HG03280 (cell line): ENCODE results near the gene STARD10.

Experiments used
- ATAC-seq: cut with Tn5 transposase; IDR thresholded peaks from one replicate; pipeline ENCODE4 v1.9.1; 2021; ENCODE audit warnings: mild to moderate bottlenecking, moderate library complexity; ENCODE audit not compliant: unreplicated experiment

Gene STARD10

DNA sequence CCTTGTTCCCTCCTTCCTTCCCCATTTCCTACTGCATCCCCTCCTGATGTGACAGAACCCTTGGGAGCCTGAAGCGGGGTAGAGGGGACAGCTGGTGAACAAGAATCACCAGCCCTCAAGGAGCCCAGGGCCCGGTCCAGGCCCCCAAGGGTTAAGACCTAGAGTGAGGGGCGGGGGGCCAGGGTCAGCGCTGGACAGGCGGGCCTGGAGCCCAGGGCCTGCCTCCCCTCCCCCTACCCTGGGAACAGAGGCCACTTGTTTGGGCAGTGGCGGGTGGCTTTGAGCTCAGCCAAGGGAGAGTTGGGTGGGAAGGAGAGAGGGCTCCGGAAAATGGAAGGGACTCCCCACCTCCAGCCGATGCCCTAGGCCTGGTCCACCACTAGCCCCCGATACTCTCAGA, 43.8 kb downstream of the STARD10 start:
- ATAC-seq, result no peak

- no peak for ATAC-seq
Measured at GRCh38 chr11:72747289-72747855, 46.5 kb downstream of the STARD10 start.

GRCh38 chr11:72746821-72747220, 47.0 kb downstream of the STARD10 start:
- no peak for ATAC-seq

- no peak for ATAC-seq
Measured at GRCh38 chr11:72745925-72746550, 47.8 kb downstream of the STARD10 start.

DNA sequence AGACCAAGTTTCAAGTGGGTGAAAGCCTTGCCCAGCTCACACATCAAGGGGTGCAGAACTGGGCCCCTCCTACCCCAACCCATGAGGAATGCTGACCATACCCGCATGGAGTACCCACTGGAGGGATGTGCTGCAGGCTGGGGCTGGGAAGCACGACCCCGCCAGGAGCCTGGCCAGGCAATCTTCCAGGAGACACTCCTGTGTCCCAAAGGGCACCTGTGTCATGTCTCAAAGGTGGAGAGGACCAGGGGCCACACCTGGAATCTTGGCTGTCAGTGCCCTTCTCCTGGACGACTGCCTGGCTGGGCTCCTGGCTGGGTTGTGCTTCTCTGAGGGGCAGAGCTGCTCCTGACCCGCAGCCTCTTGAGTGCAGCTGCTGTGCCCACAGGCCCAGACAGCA, 48.3 kb downstream of the STARD10 start:
- ATAC-seq, result no peak

DNA sequence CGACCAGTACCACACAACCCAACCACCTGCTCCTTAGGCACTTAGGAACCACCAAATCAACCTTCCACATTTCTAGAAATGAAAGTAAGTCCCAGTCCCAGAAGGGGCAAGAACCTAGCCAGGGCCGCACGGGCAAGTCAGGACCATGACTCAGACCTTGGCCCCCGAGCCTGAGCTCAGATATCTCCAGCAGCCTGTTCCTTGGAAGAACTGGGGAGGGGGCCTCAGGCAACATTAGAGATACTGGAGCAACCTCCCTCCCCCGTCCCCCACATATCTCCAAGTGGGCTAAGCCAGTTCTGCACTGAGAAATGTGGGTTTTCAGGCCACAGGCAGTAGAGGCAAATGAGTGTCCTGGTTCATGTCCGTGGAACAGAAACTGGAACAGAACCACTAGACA, 49.4 kb downstream of the STARD10 start:
- ATAC-seq, result no peak

- peak; percentile 52 for ATAC-seq
Measured at GRCh38 chr11:72743321-72744221, 50.3 kb downstream of the STARD10 start.

GRCh38 chr11:72742513-72743320, 51.1 kb downstream of the STARD10 start:
- no peak for ATAC-seq

DNA sequence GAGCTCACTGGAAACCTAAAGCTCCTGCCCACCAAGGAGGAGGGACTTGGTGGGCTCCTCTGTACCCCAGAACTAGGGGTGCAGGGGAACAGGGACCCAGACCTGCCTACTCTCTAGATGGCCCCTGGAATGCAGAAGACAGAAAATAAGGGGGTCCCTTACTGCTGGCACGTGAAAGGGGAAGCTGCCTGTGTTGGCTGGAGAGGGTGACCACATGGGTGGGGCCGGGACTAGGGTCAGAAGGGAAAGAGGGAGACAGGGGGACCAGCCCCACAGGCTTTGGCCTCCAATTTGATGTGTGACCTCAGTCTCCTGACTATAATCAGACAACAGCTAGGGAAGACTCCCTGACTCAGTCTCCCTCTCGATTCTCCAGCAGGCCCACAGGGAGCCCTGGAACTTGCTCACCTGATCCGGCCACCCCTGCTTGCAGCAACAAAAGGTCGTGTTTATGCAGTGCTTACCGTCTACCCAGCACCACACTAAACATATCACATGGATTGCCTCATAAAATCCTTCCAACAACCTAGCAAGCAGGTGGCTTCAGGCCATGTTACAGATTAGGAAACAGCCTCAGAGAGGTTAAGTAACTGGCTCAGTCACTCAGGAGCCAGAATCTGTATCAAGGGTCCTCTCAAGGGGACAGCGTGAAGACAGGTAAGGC, 51.9 kb downstream of the STARD10 start:
- no peak for ATAC-seq

GRCh38 chr11:72741429-72741833, 52.4 kb downstream of the STARD10 start:
- ATAC-seq, result no peak

- no peak for ATAC-seq
Measured at GRCh38 chr11:72740562-72741428, 53.1 kb downstream of the STARD10 start.

GRCh38 chr11:72740060-72740424, 53.8 kb downstream of the STARD10 start:
- no peak for ATAC-seq

DNA sequence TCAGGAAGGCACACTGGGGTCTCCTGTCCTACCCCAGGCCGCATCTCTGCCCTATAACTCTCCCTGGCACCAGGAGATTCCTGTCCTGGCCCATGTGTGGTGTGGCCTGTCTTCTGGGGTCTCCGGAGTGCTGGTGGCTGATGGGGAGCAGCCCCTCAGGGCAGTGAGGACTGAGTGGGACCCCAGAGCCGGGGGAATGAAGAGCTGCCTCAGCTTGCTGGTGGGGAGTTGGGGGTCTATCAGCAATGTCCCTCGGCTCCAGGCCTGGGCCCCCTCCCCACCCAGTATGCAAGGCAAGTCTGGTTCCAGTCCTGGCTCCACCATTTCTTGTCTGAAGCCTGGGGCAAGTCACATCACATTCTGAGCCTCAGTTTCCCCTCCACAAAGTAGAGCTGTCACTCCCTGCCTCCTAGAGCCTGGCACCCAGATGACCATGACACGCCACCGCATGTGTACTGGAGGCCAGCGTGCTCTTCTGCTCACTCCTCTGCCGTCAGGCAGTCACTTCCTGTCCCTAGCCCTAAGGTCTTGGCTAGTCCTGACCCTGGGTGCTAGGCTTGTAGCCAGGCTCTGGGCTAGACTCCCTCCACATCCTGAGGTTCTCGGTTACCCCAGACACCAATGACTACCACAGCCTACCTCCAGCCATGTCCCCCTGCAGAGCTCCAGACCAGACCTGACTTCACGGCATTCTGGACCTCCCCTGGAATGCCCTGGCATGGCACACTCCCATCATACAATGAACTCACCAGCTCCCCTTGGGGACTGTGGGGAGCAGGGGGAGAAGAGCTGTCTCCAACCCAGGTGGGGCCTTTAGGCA, 54.4 kb downstream of the STARD10 start:
- ATAC-seq, result no peak

DNA sequence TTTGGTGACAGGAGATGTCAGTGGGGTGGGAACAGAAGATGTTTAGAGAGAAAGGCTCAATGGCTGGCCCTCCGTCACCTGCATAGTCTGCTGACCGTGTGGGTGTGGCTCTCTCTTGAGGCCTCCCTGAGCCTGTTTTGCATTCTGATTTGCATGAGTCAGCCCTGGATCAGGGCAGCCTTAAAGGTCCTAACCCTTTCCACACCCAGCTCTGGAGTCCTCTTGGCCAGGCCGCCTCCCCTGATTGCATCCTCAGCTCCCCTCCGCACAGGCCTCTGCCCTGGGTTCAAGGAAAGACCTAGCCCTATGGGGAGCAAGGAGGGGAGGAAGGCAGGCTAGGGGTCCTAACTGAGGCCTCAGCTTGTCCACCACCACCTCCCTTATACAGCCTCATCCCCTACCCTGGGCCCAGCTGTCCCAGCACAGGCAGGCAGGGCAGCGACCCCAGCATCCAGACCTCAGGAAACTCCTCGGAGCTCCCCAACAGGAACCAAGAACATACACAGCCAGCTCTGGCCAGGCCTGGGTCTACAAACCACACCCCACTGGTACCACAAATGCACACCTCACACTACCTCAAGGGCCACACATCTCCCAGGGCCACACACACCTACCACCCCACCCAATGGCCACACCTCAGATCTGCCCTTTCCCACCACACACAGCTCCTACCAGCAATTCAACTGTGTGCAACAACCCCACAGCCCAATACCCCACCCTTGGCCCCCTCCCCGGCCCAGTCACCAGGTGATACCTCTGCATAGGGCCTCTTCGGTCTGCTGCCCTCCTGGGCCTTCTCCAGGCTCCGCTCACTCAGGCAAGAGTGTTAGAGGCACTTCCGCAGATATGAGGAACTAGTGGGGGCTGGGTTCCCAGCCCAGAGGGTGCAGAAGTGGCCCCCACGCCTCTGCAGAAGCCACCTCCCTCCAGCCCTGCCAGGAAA, 55.4 kb downstream of the STARD10 start:
- no peak for ATAC-seq

GRCh38 chr11:72737336-72737735, 56.5 kb downstream of the STARD10 start:
- ATAC-seq, result no peak

GRCh38 chr11:72736452-72737069, 57.3 kb downstream of the STARD10 start:
- no peak for ATAC-seq

- ATAC-seq, result no peak
Measured at GRCh38 chr11:72735495-72736027, 58.3 kb downstream of the STARD10 start.
